ENCODE data around the gene CCDC7.
A peak's percentile ranks its signal among the peaks of the same experiment; 100 is the strongest.
"Not testable (repeated sequence)": the region's sequence is repeated elsewhere in the genome, so short reads cannot be mapped to it uniquely, and the experiment has no call there.

Gene CCDC7

GRCh38 chr10:32793033-32793432 lies 347.1 kb downstream of the CCDC7 start:
- no peak for FAIRE-seq
- no peak for DNase-seq (ENCODE audit: insufficient read length, low spot score)
- no peak for TF ChIP-seq POLR2A (IDR thresholded peaks at IDR 0.05; ENCODE audit: low read depth, low read length)
- TF ChIP-seq TAF1 (IDR thresholded peaks at IDR 0.05; ENCODE audit: low read depth, low read length), result no peak
- no peak for TF ChIP-seq POU2F2 (IDR thresholded peaks at IDR 0.05; ENCODE audit: low read depth, low read length)
- no peak for TF ChIP-seq POLR2AphosphoS5 (IDR thresholded peaks at IDR 0.05; ENCODE audit: low read depth, low read length)
- no peak for TF ChIP-seq SPI1 (IDR thresholded peaks at IDR 0.05; ENCODE audit: low read depth, low read length)
- TF ChIP-seq PAX5 (IDR thresholded peaks at IDR 0.05; ENCODE audit: insufficient read depth, low read length, severe bottlenecking), result no peak

GRCh38 chr10:32795598-32796183 lies 349.8 kb downstream of the CCDC7 start:
- peak; percentile 5 for DNase-seq (ENCODE audit: insufficient read length, low spot score)
- TF ChIP-seq POLR2A (IDR thresholded peaks at IDR 0.05; ENCODE audit: low read depth, low read length), result no peak
- TF ChIP-seq SPI1 (IDR thresholded peaks at IDR 0.05; ENCODE audit: low read depth, low read length), result no peak
- no peak for TF ChIP-seq TAF1 (IDR thresholded peaks at IDR 0.05; ENCODE audit: low read depth, low read length)
- TF ChIP-seq PAX5 (IDR thresholded peaks at IDR 0.05; ENCODE audit: insufficient read depth, low read length, severe bottlenecking), result no peak
- TF ChIP-seq POLR2AphosphoS5 (IDR thresholded peaks at IDR 0.05; ENCODE audit: low read depth, low read length), result no peak
- TF ChIP-seq POU2F2 (IDR thresholded peaks at IDR 0.05; ENCODE audit: low read depth, low read length), result no peak
- FAIRE-seq, result no peak

GRCh38 chr10:32797393-32797792 lies 351.5 kb downstream of the CCDC7 start:
- not testable (repeated sequence) for FAIRE-seq; DNase-seq (ENCODE audit: insufficient read length, low spot score)

- DNase-seq (ENCODE audit: insufficient read length, low spot score) (no peak), FAIRE-seq (no peak)
- TF ChIP-seq TAF1 (IDR thresholded peaks at IDR 0.05; ENCODE audit: low read depth, low read length) (no peak), POLR2A (IDR thresholded peaks at IDR 0.05; ENCODE audit: low read depth, low read length) (no peak), SPI1 (IDR thresholded peaks at IDR 0.05; ENCODE audit: low read depth, low read length) (no peak), POU2F2 (IDR thresholded peaks at IDR 0.05; ENCODE audit: low read depth, low read length) (no peak), POLR2AphosphoS5 (IDR thresholded peaks at IDR 0.05; ENCODE audit: low read depth, low read length) (no peak), PAX5 (IDR thresholded peaks at IDR 0.05; ENCODE audit: insufficient read depth, low read length, severe bottlenecking) (no peak)
Observed at GRCh38 chr10:32846974-32847373, 401.0 kb downstream of the CCDC7 start.

- DNase-seq (ENCODE audit: insufficient read length, low spot score), result no peak
- FAIRE-seq, result no peak
Observed at GRCh38 chr10:32851301-32851700, 405.4 kb downstream of the CCDC7 start.

GRCh38 chr10:32854435-32854834 lies 408.5 kb downstream of the CCDC7 start:
- TF ChIP-seq POLR2A (IDR thresholded peaks at IDR 0.05; ENCODE audit: low read depth, low read length), result no peak
- TF ChIP-seq POU2F2 (IDR thresholded peaks at IDR 0.05; ENCODE audit: low read depth, low read length), result no peak
- TF ChIP-seq POLR2AphosphoS5 (IDR thresholded peaks at IDR 0.05; ENCODE audit: low read depth, low read length), result no peak
- no peak for TF ChIP-seq PAX5 (IDR thresholded peaks at IDR 0.05; ENCODE audit: insufficient read depth, low read length, severe bottlenecking)
- no peak for FAIRE-seq
- DNase-seq (ENCODE audit: insufficient read length, low spot score), result no peak

More at GRCh38 chr10:32851301-32851700, 405.4 kb downstream of the CCDC7 start:
- TF ChIP-seq POU2F2 (IDR thresholded peaks at IDR 0.05; ENCODE audit: low read depth, low read length) (no peak), PAX5 (IDR thresholded peaks at IDR 0.05; ENCODE audit: insufficient read depth, low read length, severe bottlenecking) (no peak), POLR2A (IDR thresholded peaks at IDR 0.05; ENCODE audit: low read depth, low read length) (no peak), TAF1 (IDR thresholded peaks at IDR 0.05; ENCODE audit: low read depth, low read length) (no peak), SPI1 (IDR thresholded peaks at IDR 0.05; ENCODE audit: low read depth, low read length) (no peak), POLR2AphosphoS5 (IDR thresholded peaks at IDR 0.05; ENCODE audit: low read depth, low read length) (no peak)

- no peak for TF ChIP-seq SPI1 (IDR thresholded peaks at IDR 0.05; ENCODE audit: low read depth, low read length)
- DNase-seq (ENCODE audit: insufficient read length, low spot score) (no peak), FAIRE-seq (no peak)
Observed at GRCh38 chr10:32865170-32865569, 419.2 kb downstream of the CCDC7 start.

GRCh38 chr10:32877915-32878314 lies 432.0 kb downstream of the CCDC7 start:
- TF ChIP-seq POU2F2 (IDR thresholded peaks at IDR 0.05; ENCODE audit: low read depth, low read length), result no peak
- no peak for TF ChIP-seq PAX5 (IDR thresholded peaks at IDR 0.05; ENCODE audit: insufficient read depth, low read length, severe bottlenecking)
- TF ChIP-seq POLR2AphosphoS5 (IDR thresholded peaks at IDR 0.05; ENCODE audit: low read depth, low read length), result no peak
- no peak for TF ChIP-seq POLR2A (IDR thresholded peaks at IDR 0.05; ENCODE audit: low read depth, low read length)
- TF ChIP-seq TAF1 (IDR thresholded peaks at IDR 0.05; ENCODE audit: low read depth, low read length), result no peak
- TF ChIP-seq SPI1 (IDR thresholded peaks at IDR 0.05; ENCODE audit: low read depth, low read length), result no peak
- no peak for FAIRE-seq
- no peak for DNase-seq (ENCODE audit: insufficient read length, low spot score)

GRCh38 chr10:32878646-32879045 lies 432.7 kb downstream of the CCDC7 start:
- no peak for TF ChIP-seq POLR2A (IDR thresholded peaks at IDR 0.05; ENCODE audit: low read depth, low read length)
- no peak for TF ChIP-seq PAX5 (IDR thresholded peaks at IDR 0.05; ENCODE audit: insufficient read depth, low read length, severe bottlenecking)
- no peak for TF ChIP-seq POLR2AphosphoS5 (IDR thresholded peaks at IDR 0.05; ENCODE audit: low read depth, low read length)
- TF ChIP-seq SPI1 (IDR thresholded peaks at IDR 0.05; ENCODE audit: low read depth, low read length), result no peak
- no peak for TF ChIP-seq POU2F2 (IDR thresholded peaks at IDR 0.05; ENCODE audit: low read depth, low read length)
- TF ChIP-seq TAF1 (IDR thresholded peaks at IDR 0.05; ENCODE audit: low read depth, low read length), result no peak
- FAIRE-seq (no peak), DNase-seq (ENCODE audit: insufficient read length, low spot score) (no peak)

GRCh38 chr10:32882076-32882475 lies 436.1 kb downstream of the CCDC7 start:
- DNase-seq (ENCODE audit: insufficient read length, low spot score), result no peak
- TF ChIP-seq POU2F2 (IDR thresholded peaks at IDR 0.05; ENCODE audit: low read depth, low read length) (no peak), SPI1 (IDR thresholded peaks at IDR 0.05; ENCODE audit: low read depth, low read length) (no peak), TAF1 (IDR thresholded peaks at IDR 0.05; ENCODE audit: low read depth, low read length) (no peak), POLR2AphosphoS5 (IDR thresholded peaks at IDR 0.05; ENCODE audit: low read depth, low read length) (no peak), POLR2A (IDR thresholded peaks at IDR 0.05; ENCODE audit: low read depth, low read length) (no peak), PAX5 (IDR thresholded peaks at IDR 0.05; ENCODE audit: insufficient read depth, low read length, severe bottlenecking) (no peak)
- FAIRE-seq, result no peak

All from GM12891 (cell line).